Measurements from ENCODE around the gene KAT6B. TPM values are rescaled to one million over a fixed set of nuclear protein-coding genes. Genes with fewer than 3 reads are reported as not detected.

The KAT6B gene
- total and polyA plus RNA-seq, 8 donors: 27.6 to 48.1 (median 42.3) TPM

DNA sequence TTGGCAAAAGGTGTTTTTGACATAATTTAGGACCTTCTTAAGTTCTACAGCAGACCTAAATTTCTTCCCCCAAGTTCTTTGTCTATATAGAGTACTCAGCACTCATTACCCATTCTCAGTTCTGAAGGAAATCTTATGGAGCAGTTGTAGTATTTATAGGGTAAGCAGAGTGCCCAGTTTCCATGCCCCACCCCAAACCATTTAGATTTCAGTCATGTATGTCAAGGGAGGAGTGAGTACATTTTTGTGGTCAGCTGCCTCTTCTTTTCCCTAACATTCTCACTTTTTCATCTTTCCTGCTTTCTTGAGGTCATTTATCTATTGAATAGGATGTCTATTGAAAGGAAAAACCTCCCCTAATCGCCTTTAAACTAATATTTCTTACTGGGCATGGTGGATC, 83.3 kb downstream of the KAT6B start:
- Histone ChIP-seq H3K27ac (no peak overlapping the region), H3K36me3 (no peaks in the 10 kb centered on the region), H3K4me3 (no peak overlapping the region), H3K4me1 (peaks cover 0 to 12% of the 10 kb centered on the region in 2 donors), H3K27me3 (no peaks in the 10 kb centered on the region), H3K9me3 (no peaks in the 10 kb centered on the region)
- intact Hi-C loops (cut with DNase I): no loop called here
- DNase-seq (no peak), ATAC-seq (no peak)
- TF ChIP-seq, protein P1, sequence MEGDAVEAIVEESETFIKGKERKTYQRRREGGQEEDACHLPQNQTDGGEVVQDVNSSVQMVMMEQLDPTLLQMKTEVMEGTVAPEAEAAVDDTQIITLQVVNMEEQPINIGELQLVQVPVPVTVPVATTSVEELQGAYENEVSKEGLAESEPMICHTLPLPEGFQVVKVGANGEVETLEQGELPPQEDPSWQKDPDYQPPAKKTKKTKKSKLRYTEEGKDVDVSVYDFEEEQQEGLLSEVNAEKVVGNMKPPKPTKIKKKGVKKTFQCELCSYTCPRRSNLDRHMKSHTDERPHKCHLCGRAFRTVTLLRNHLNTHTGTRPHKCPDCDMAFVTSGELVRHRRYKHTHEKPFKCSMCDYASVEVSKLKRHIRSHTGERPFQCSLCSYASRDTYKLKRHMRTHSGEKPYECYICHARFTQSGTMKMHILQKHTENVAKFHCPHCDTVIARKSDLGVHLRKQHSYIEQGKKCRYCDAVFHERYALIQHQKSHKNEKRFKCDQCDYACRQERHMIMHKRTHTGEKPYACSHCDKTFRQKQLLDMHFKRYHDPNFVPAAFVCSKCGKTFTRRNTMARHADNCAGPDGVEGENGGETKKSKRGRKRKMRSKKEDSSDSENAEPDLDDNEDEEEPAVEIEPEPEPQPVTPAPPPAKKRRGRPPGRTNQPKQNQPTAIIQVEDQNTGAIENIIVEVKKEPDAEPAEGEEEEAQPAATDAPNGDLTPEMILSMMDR (IDR thresholded peaks at IDR 0.05): no peak

DNA sequence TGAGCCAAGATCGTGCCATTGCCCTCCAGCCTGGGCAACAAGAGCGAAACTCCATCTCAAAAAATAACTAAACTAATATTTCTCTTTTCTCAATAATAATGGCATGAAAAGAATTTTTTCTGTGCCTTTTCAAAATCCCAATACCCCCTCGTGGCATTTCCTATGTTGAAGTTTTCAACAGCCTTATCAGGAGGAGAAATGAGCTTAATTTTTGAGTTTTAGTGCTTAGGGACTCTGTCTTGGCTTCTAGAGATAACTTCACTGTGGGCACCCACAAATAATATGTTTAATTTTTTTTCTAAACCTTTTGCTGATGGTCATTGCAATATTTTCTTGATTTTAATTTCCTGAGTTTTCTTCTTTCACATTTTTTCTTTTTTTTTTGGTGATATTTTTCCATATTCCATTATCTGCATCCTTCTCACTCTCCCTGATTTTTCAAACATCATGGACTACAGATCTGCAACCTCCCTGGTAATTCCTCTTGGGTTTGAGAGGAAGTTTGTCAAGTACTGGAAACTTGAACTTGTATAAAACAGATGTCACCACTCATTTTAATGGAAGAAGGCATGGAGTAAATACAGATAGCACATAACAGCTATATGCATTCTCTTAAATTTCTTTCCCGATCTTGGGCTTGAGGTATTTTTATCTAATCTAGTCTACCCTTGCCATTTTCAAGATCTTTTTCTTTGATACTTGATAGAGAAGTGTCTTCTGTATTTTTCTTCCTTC, 84.0 kb downstream of the KAT6B start:
- Histone ChIP-seq H3K9me3 (no peaks in the 10 kb centered on the region), H3K4me1 (peaks cover 0 to 12% of the 10 kb centered on the region in 2 donors), H3K36me3 (no peaks in the 10 kb centered on the region), H3K27me3 (no peaks in the 10 kb centered on the region), H3K27ac (no peak overlapping the region), H3K4me3 (no peak overlapping the region)
- DNase-seq: no peak
- no peak for ATAC-seq
- intact Hi-C loops (cut with DNase I): no loop called here
- TF ChIP-seq, protein P1 (IDR thresholded peaks at IDR 0.05): no peak

DNA sequence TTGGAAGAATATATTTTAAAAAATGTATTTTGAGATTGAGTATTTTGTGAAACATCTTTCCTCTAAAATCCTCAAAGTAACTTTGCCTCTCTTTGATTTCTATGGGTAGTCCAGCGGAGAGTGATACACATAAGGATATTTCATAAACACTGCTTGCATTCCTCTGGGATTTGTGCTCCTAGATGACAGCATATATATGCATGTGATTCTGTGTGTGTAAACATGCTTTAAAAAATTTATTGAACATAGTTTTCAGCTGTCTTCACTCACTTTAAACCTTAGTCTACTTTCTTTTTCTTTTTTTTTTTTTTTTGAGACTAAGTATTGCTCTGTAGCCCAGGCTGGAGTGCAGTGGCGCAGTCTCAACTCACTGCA, 84.6 kb downstream of the KAT6B start:
- no peak overlapping the region for H3K4me3 ChIP-seq
- H3K27me3 ChIP-seq: no peaks in the 10 kb centered on the region
- TF ChIP-seq, protein P1 (IDR thresholded peaks at IDR 0.05): no peak
- no peak for DNase-seq
- H3K36me3 ChIP-seq: no peaks in the 10 kb centered on the region
- no peaks in the 10 kb centered on the region for H3K9me3 ChIP-seq
- intact Hi-C loops (cut with DNase I): no loop called here
- H3K4me1 ChIP-seq: peaks cover 0 to 12% of the 10 kb centered on the region in 2 donors
- H3K27ac ChIP-seq: no peak overlapping the region
- no peak for ATAC-seq

DNA sequence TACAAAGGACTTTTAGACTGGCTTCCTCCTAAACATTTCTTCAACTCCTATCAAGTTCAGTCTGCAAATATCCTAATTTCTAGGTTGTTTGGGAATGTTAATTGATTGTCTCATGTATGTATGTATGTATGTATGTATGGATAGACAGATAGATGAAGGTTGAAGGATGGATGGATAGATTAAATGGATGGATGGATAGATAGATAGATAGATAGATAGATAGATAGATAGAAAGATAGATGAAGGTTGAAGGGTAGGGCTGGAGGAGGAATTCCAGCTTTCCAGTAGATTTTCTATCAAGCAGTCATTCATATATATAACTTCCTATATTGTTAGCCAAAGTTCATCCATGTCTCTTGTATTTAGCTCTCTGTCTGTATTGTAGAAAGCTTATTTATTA, 85.8 kb downstream of the KAT6B start:
- DNase-seq (no peak), ATAC-seq (no peak)
- no peak overlapping the region for H3K4me3 ChIP-seq
- no peaks in the 10 kb centered on the region for H3K36me3 ChIP-seq
- peaks cover 0 to 12% of the 10 kb centered on the region in 2 donors for H3K4me1 ChIP-seq
- H3K27me3 ChIP-seq: no peaks in the 10 kb centered on the region
- H3K9me3 ChIP-seq: no peaks in the 10 kb centered on the region
- TF ChIP-seq, protein P1 (IDR thresholded peaks at IDR 0.05): no peak
- H3K27ac ChIP-seq: no peak overlapping the region
- intact Hi-C loops (cut with DNase I): no loop called here

DNA sequence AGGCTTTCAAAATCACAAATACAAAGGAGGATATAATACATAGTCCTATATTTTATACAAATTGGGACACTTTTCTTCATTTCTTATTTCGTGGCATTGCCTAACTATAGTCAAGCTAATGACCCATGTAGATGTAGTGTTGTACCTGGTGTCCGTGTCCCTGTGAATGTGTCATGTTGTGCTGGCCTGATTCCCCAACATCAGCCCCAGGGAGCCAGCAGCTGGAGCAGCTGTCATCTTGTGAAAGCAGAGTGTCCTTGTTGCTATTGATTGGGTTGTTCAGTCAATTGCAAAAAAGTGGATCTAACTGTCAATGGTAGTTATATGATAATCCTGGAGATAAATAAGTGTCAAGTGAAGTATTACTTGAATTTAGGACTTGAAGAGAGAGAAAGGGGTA, 86.3 kb downstream of the KAT6B start:
- ATAC-seq (no peak), DNase-seq (no peak)
- H3K27ac ChIP-seq: no peak overlapping the region
- TF ChIP-seq, protein P1 (IDR thresholded peaks at IDR 0.05): no peak
- no peaks in the 10 kb centered on the region for H3K27me3 ChIP-seq
- H3K9me3 ChIP-seq: no peaks in the 10 kb centered on the region
- no peak overlapping the region for H3K4me3 ChIP-seq
- intact Hi-C loops (cut with DNase I): no loop called here
- H3K4me1 ChIP-seq: peaks cover 0 to 12% of the 10 kb centered on the region in 2 donors
- H3K36me3 ChIP-seq: no peaks in the 10 kb centered on the region

Measured in left lung (tissue), 10 donors.